ENCODE measurements around the gene GIT2. TPM values are rescaled to one million over a fixed set of nuclear protein-coding genes. Genes with fewer than 3 reads are reported as not detected.

GIT2 gene
- total RNA-seq, 1 donor from 2014 or later: 43.0 TPM

GRCh38 chr12:109968032-109968420, 28.1 kb downstream of the GIT2 start:
- no peak for DNase-seq (ENCODE audit: extremely low spot score in 2 of 2)
- no peaks in the 10 kb centered on the region for H3K27me3 ChIP-seq
- H3K36me3 ChIP-seq: peaks cover 0 to 51% of the 10 kb centered on the region in 2 donors
- H3K9me3 ChIP-seq: no peaks in the 10 kb centered on the region
- no peak for TF ChIP-seq POLR2AphosphoS5 (IDR thresholded peaks at IDR 0.05; ENCODE audit: insufficient read depth in 1 of 2, low read depth in 1 of 2)
- TF ChIP-seq POLR2A (IDR thresholded peaks at IDR 0.05): no peak
- TF ChIP-seq, protein P1, sequence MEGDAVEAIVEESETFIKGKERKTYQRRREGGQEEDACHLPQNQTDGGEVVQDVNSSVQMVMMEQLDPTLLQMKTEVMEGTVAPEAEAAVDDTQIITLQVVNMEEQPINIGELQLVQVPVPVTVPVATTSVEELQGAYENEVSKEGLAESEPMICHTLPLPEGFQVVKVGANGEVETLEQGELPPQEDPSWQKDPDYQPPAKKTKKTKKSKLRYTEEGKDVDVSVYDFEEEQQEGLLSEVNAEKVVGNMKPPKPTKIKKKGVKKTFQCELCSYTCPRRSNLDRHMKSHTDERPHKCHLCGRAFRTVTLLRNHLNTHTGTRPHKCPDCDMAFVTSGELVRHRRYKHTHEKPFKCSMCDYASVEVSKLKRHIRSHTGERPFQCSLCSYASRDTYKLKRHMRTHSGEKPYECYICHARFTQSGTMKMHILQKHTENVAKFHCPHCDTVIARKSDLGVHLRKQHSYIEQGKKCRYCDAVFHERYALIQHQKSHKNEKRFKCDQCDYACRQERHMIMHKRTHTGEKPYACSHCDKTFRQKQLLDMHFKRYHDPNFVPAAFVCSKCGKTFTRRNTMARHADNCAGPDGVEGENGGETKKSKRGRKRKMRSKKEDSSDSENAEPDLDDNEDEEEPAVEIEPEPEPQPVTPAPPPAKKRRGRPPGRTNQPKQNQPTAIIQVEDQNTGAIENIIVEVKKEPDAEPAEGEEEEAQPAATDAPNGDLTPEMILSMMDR (IDR thresholded peaks at IDR 0.05): no peak
- H3K4me3 ChIP-seq: no peak overlapping the region
- H3K27ac ChIP-seq: no peak overlapping the region
- H3K4me1 ChIP-seq: no peaks in the 10 kb centered on the region
- intact Hi-C loops (cut with DNase I): no loop called here

DNA sequence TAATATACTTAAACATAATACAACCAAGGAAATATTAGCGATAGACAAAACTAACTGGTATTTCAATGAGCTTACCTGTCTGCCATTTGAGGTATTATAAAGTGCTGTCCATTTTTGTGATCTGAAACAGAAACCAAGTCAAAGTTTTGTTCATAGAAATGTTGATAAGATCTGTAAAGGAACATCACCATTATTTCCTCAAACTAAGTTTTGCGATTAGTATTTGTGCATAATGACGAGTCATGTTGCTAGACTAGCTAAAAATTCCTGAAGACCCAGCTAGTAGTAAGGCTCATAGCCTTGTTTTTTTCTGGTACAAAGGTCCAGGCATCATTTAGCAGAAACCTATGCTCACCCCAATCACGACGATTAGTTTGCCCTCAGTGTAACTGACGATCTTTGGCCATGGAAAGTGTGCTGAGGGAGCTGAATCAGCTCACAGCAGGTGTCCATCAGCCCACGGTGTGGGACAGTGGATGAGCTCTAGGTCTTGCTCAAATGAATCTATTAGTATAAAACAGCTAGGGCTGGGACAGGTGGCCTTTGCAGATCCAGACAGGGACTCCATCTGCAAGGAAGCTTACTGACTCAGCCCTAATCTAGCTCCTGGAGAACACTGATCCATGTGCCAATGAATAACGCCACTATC, 28.7 kb downstream of the GIT2 start:
- no peak for DNase-seq (ENCODE audit: extremely low spot score in 2 of 2)
- H3K27me3 ChIP-seq: no peaks in the 10 kb centered on the region
- intact Hi-C loops (cut with DNase I): no loop called here
- no peak overlapping the region for H3K4me3 ChIP-seq
- no peaks in the 10 kb centered on the region for H3K9me3 ChIP-seq
- TF ChIP-seq POLR2AphosphoS5 (IDR thresholded peaks at IDR 0.05; ENCODE audit: insufficient read depth in 1 of 2, low read depth in 1 of 2): no peak
- TF ChIP-seq POLR2A (IDR thresholded peaks at IDR 0.05): no peak
- TF ChIP-seq, protein P1 (IDR thresholded peaks at IDR 0.05): no peak
- H3K27ac ChIP-seq: no peak overlapping the region
- no peaks in the 10 kb centered on the region for H3K4me1 ChIP-seq
- H3K36me3 ChIP-seq: peaks cover 0 to 50% of the 10 kb centered on the region in 2 donors

GRCh38 chr12:109966546-109966945, 29.6 kb downstream of the GIT2 start:
- Histone ChIP-seq H3K27ac (no peak overlapping the region), H3K36me3 (peaks cover 0 to 53% of the 10 kb centered on the region in 2 donors), H3K4me1 (no peaks in the 10 kb centered on the region), H3K4me3 (no peak overlapping the region), H3K9me3 (no peaks in the 10 kb centered on the region), H3K27me3 (no peaks in the 10 kb centered on the region)
- no peak for DNase-seq (ENCODE audit: extremely low spot score in 2 of 2)
- intact Hi-C loops (cut with DNase I): no loop called here
- TF ChIP-seq POLR2AphosphoS5 (IDR thresholded peaks at IDR 0.05; ENCODE audit: insufficient read depth in 1 of 2, low read depth in 1 of 2) (no peak), POLR2A (IDR thresholded peaks at IDR 0.05) (no peak)
- TF ChIP-seq, protein P1 (IDR thresholded peaks at IDR 0.05): no peak

DNA sequence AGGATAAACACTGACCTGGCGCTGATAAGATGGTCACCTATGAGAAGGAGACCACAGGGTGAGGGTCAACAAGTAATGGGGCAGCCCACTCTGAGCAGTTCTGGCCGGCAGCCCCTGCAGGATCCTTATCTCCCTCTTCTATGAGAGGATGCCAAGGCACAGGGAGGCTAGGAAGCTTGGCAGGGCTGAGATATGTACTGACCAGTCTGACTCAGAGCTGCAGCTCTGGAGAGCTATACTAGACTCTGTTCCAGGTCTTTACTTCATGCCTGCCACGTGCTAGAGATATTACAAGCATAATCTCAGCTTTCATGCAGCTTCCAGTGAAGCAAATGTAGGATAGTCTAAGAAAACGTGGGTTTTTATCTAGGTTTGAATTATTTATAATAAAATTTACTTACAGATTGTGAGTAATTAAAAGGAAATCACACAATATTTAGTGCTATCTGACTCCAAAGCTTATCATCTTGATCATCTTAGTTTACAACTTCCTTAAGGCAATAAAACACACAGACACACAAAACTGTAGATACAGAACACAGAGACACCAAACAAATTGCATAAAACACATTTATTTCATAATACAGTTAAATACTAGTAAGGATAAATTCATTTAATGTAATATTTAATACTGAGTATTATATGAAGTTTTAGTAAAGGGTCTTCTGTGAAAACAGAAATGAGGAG, 32.3 kb downstream of the GIT2 start:
- intact Hi-C loops (cut with DNase I): no loop called here
- TF ChIP-seq POLR2A (IDR thresholded peaks at IDR 0.05): no peak
- TF ChIP-seq, protein P1 (IDR thresholded peaks at IDR 0.05): no peak
- TF ChIP-seq POLR2AphosphoS5 (IDR thresholded peaks at IDR 0.05; ENCODE audit: insufficient read depth in 1 of 2, low read depth in 1 of 2): no peak
- no peak for DNase-seq (ENCODE audit: extremely low spot score in 2 of 2)
- Histone ChIP-seq H3K9me3 (no peaks in the 10 kb centered on the region), H3K36me3 (peaks cover 0 to 57% of the 10 kb centered on the region in 2 donors), H3K27me3 (no peaks in the 10 kb centered on the region), H3K4me1 (no peaks in the 10 kb centered on the region), H3K4me3 (no peak overlapping the region), H3K27ac (no peak overlapping the region)

DNA sequence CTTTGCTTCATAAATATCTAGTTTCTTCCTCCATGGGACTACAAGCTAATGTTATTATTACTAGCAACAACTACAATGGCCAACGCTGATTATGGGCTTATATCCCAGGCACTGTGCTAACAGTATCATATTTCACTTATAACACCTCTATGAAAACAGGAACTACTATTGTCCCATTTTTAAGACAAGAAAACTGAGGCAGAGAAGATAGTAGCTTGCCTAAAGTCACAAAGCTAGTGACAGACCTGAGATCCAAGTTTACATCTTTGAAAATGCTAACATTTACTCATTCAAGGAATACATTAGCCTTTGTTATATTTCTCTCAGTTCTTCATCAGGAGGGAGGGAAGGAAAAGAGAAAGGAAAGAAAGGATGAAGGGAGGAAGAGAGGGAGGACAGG, 32.8 kb downstream of the GIT2 start:
- H3K36me3 ChIP-seq: peaks cover 0 to 59% of the 10 kb centered on the region in 2 donors
- no peak overlapping the region for H3K4me3 ChIP-seq
- TF ChIP-seq POLR2A (IDR thresholded peaks at IDR 0.05) (no peak), POLR2AphosphoS5 (IDR thresholded peaks at IDR 0.05; ENCODE audit: insufficient read depth in 1 of 2, low read depth in 1 of 2) (no peak)
- TF ChIP-seq, protein P1 (IDR thresholded peaks at IDR 0.05): no peak
- H3K27ac ChIP-seq: no peak overlapping the region
- no peaks in the 10 kb centered on the region for H3K4me1 ChIP-seq
- DNase-seq (ENCODE audit: extremely low spot score in 2 of 2): no peak
- H3K27me3 ChIP-seq: no peaks in the 10 kb centered on the region
- no peaks in the 10 kb centered on the region for H3K9me3 ChIP-seq
- intact Hi-C loops (cut with DNase I): no loop called here
